SK-N-MC (cell line): ENCODE data around the gene CD58.

Experiments
- DNase-seq: peaks from one replicate; pipeline ENCODE4 v3.0.0-alpha.2; 2011; ENCODE audit warnings: low read depth, low spot score
- H3K27ac ChIP-seq: fragments of 200-600 bp; sonication (generic); 2 replicates; pipeline ENCODE4 v1.5.1; 2016; ENCODE audit warnings: mixed run types
- H3K36me3 ChIP-seq: fragments of 200-600 bp; sonication (generic); 2 replicates; pipeline ENCODE4 v1.6.1; 2017; ENCODE audit warnings: antibody characterized with exemption, low read length, mixed read lengths; ENCODE audit not compliant: insufficient read depth
- H3K4me3 ChIP-seq: fragments of 200-600 bp; sonication (generic); 2 replicates; pipeline ENCODE4 v1.5.1; 2016
- H3K9ac ChIP-seq: fragments of 200-600 bp; sonication (generic); 2 replicates; pipeline ENCODE4 v1.8.0; 2017; ENCODE audit warnings: mixed run types, mixed read lengths; ENCODE audit not compliant: insufficient read length
- H3K9me3 ChIP-seq: fragments of 200-600 bp; sonication (generic); 2 replicates; pipeline ENCODE4 v1.6.1; 2017; ENCODE audit warnings: low read depth, mild to moderate bottlenecking, antibody characterized with exemption, low read length, moderate library complexity, mixed read lengths
- EZH2 ChIP-seq: fragments of 200-600 bp; sonication (generic); IDR thresholded peaks from one replicate; pipeline ENCODE4 v1.6.1; 2017; ENCODE audit warnings: antibody characterized with exemption
- FOXP2 ChIP-seq: optimal IDR thresholded peaks from 2 replicates; pipeline ENCODE3; 2011; ENCODE audit warnings: mild to moderate bottlenecking, moderate library complexity; ENCODE audit not compliant: insufficient read depth; ENCODE audit errors: extremely low read length, control extremely low read depth
- POLR2AphosphoS5 ChIP-seq: IDR thresholded peaks from 2 replicates; pipeline ENCODE4 v1.6.1; 2012; ENCODE audit warnings: mild to moderate bottlenecking, low read depth, low read length, borderline replicate concordance

CD58 gene

GRCh38 chr1:116560704-116561490 is 9.9 kb downstream of the CD58 start:
- H3K36me3 ChIP-seq = peaks cover 5% of the 10 kb centered on the region; the same call in 1 of the 2 replicates
- no peak for TF ChIP-seq POLR2AphosphoS5
- no peak for TF ChIP-seq FOXP2
- no peak for TF ChIP-seq EZH2
- H3K9me3 ChIP-seq = 0 out of 2 replicates have a peak, but pooled peaks cover 4% of the 10 kb centered on the region
- H3K27ac ChIP-seq = no peak overlapping the region
- DNase-seq = no peak
- H3K4me3 ChIP-seq = no peak overlapping the region
- H3K9ac ChIP-seq = no peak overlapping the region

- Histone ChIP-seq H3K27ac (no peak overlapping the region), H3K9me3 (0 out of 2 replicates have a peak, but pooled peaks cover under 1% of the 10 kb centered on the region), H3K9ac (no peak overlapping the region), H3K4me3 (no peak overlapping the region), H3K36me3 (no peaks in the 10 kb centered on the region; the same call in 1 of the 2 replicates)
- no peak for DNase-seq
- TF ChIP-seq EZH2 (no peak), FOXP2 (no peak)
These were observed 11.5 kb downstream of the CD58 start for GRCh38 chr1:116559304-116559761.

- no peak overlapping the region for H3K9ac ChIP-seq
- TF ChIP-seq EZH2 (no peak), FOXP2 (no peak), POLR2AphosphoS5 (no peak)
- H3K27ac ChIP-seq = no peak overlapping the region
- H3K36me3 ChIP-seq = no peaks in the 10 kb centered on the region; the same call in 1 of the 2 replicates
- no peak overlapping the region for H3K4me3 ChIP-seq
- no peaks in the 10 kb centered on the region for H3K9me3 ChIP-seq
- DNase-seq = no peak
These were observed 12.3 kb downstream of the CD58 start for GRCh38 chr1:116558571-116558970.

GRCh38 chr1:116558140-116558549 is 12.7 kb downstream of the CD58 start:
- Histone ChIP-seq H3K27ac (no peak overlapping the region), H3K36me3 (no peaks in the 10 kb centered on the region; the same call in 1 of the 2 replicates), H3K9ac (no peak overlapping the region), H3K4me3 (no peak overlapping the region), H3K9me3 (no peaks in the 10 kb centered on the region)
- TF ChIP-seq POLR2AphosphoS5 = no peak
- TF ChIP-seq EZH2 = no peak
- no peak for DNase-seq

- no peak overlapping the region for H3K4me3 ChIP-seq
- no peak overlapping the region for H3K27ac ChIP-seq
- no peak overlapping the region for H3K9ac ChIP-seq
- H3K36me3 ChIP-seq = no peaks in the 10 kb centered on the region
- no peak for DNase-seq
- no peak for TF ChIP-seq EZH2
- no peak for TF ChIP-seq POLR2AphosphoS5
- no peak for TF ChIP-seq FOXP2
- no peaks in the 10 kb centered on the region for H3K9me3 ChIP-seq
These were observed 13.4 kb downstream of the CD58 start for GRCh38 chr1:116557323-116557878.

GRCh38 chr1:116556289-116557006 is 14.4 kb downstream of the CD58 start:
- no peak for DNase-seq
- no peak overlapping the region for H3K27ac ChIP-seq
- H3K4me3 ChIP-seq = no peak overlapping the region
- H3K9me3 ChIP-seq = no peaks in the 10 kb centered on the region
- H3K36me3 ChIP-seq = no peaks in the 10 kb centered on the region
- TF ChIP-seq FOXP2 = no peak
- no peak for TF ChIP-seq EZH2
- TF ChIP-seq POLR2AphosphoS5 = no peak
- no peak overlapping the region for H3K9ac ChIP-seq

GRCh38 chr1:116554924-116555323 is 15.9 kb downstream of the CD58 start:
- TF ChIP-seq EZH2 = no peak
- TF ChIP-seq FOXP2 = no peak
- TF ChIP-seq POLR2AphosphoS5 = no peak
- DNase-seq = no peak
- H3K9me3 ChIP-seq = no peaks in the 10 kb centered on the region
- H3K4me3 ChIP-seq = no peak overlapping the region
- no peaks in the 10 kb centered on the region for H3K36me3 ChIP-seq
- H3K27ac ChIP-seq = no peak overlapping the region
- H3K9ac ChIP-seq = no peak overlapping the region

GRCh38 chr1:116553386-116554115 is 17.3 kb downstream of the CD58 start:
- no peak overlapping the region for H3K27ac ChIP-seq
- no peaks in the 10 kb centered on the region for H3K36me3 ChIP-seq
- H3K9me3 ChIP-seq = no peaks in the 10 kb centered on the region
- TF ChIP-seq POLR2AphosphoS5 = no peak
- TF ChIP-seq FOXP2 = no peak
- no peak for TF ChIP-seq EZH2
- H3K9ac ChIP-seq = no peak overlapping the region
- H3K4me3 ChIP-seq = no peak overlapping the region
- DNase-seq = no peak
